ENCODE measurements around the gene AKAP10. TPM values are rescaled to one million over a fixed set of nuclear protein-coding genes. Genes with fewer than 3 reads are reported as not detected.

The AKAP10 gene
- total RNA-seq, 2 experiments from 2014 or later, result 29.2 to 36.0 TPM

DNA sequence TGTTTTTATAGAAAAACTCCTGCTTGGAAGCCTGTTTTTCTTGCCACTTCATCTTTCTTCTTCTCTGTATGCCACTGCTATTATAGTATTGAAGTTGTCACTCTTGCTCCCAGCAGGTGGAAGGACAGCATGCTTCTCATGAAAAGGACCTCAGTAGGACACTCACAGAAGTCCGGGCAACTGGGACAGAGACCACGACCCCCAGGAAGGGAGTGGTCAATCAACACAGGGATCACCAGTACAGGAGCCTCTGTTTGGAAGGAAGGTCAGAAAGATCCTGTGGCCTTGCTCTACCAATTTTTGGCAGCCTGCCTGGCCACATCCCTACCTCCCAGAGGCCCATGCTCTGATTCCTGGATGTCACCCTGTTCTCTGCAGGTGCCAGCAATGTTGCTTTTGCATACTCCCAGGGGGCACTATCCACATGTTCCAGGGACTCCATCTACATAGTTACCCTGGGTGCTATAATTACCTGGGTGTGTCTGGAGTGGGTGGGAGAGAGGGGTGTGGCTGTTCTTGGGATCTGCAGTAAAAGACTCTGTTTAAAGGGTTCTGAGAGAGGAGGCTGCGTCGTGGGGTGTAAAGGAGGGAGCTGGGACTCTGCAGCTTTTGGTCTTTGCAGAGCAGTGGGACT lies 13.7 kb upstream of the AKAP10 start:
- Mint-ChIP-seq H3K27me3 (peaks cover 9% of the 10 kb centered on the region), H3K4me3 (no peak overlapping the region), H3K9me3 (no peaks in the 10 kb centered on the region), H3K4me1 (ENCODE audit: low read depth) (peaks cover 6% of the 10 kb centered on the region), H3K36me3 (ENCODE audit: low read depth) (no peaks in the 10 kb centered on the region), H3K27ac (no peak overlapping the region)
- Histone ChIP-seq H3K27me3 (ENCODE audit: control insufficient read depth in 1 of 2, insufficient read depth in 2 of 2, low read length in 2 of 2) (no peaks in the 10 kb centered on the region), H3K36me3 (ENCODE audit: insufficient read depth, low read length) (no peaks in the 10 kb centered on the region), H3K27ac (ENCODE audit: low read depth in 1 of 2, low read length in 2 of 2) (no peak overlapping the region), H3K4me1 (ENCODE audit: insufficient read depth, low read length) (peaks cover 5% of the 10 kb centered on the region), H3K9me3 (ENCODE audit: control insufficient read depth in 1 of 2, insufficient read depth in 1 of 2, low read length in 2 of 2) (no peaks in the 10 kb centered on the region), H3K4me3 (ENCODE audit: low read length) (no peak overlapping the region)
- intact Hi-C loops (cut with DNase I, micrococcal nuclease), result loop anchor here (5.0 to 10.0 kb wide), 3 partner anchors 321 to 1001 kb away; no protein-coding TSS in a partner anchor
- TF ChIP-seq, protein P1, sequence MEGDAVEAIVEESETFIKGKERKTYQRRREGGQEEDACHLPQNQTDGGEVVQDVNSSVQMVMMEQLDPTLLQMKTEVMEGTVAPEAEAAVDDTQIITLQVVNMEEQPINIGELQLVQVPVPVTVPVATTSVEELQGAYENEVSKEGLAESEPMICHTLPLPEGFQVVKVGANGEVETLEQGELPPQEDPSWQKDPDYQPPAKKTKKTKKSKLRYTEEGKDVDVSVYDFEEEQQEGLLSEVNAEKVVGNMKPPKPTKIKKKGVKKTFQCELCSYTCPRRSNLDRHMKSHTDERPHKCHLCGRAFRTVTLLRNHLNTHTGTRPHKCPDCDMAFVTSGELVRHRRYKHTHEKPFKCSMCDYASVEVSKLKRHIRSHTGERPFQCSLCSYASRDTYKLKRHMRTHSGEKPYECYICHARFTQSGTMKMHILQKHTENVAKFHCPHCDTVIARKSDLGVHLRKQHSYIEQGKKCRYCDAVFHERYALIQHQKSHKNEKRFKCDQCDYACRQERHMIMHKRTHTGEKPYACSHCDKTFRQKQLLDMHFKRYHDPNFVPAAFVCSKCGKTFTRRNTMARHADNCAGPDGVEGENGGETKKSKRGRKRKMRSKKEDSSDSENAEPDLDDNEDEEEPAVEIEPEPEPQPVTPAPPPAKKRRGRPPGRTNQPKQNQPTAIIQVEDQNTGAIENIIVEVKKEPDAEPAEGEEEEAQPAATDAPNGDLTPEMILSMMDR (IDR thresholded peaks at IDR 0.05), result no peak
- ChIA-PET CTCF (interaction anchor here (1.9 kb wide), 1 partner anchor 17 kb away, joined by 13 read pairs; the partner anchor contains the start of gene SPECC1), POLR2A (no interaction called here)
- DNase-seq (no peak), ATAC-seq (ENCODE audit: poor library complexity) (no peak)

DNA sequence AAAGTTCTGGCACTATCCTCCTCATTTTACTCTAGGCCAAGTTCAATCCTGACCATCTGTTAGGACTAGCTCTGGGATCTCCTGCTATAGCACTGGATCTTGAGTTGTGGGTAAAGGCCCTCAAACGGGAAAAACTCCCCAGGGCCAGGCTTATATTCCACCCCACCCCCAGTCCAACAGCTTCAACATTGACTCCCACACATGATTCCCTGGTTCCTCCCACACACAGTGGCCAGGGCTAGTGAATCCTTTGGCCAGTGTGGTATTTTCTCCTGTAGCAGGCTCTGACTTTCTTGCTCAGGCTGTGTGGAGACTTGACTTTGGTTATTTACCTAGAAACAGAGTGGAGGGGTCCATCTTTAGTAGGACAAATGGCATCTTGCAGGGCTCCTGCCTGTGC lies 10.3 kb upstream of the AKAP10 start:
- H3K4me3 ChIP-seq (ENCODE audit: low read length), result no peak overlapping the region
- ChIA-PET POLR2A (no interaction called here), CTCF (no interaction called here)
- Mint-ChIP-seq H3K4me3 (no peak overlapping the region), H3K27ac (no peak overlapping the region), H3K36me3 (ENCODE audit: low read depth) (no peaks in the 10 kb centered on the region), H3K27me3 (peaks cover 8% of the 10 kb centered on the region), H3K4me1 (ENCODE audit: low read depth) (peaks cover 4% of the 10 kb centered on the region), H3K9me3 (no peaks in the 10 kb centered on the region)
- no peaks in the 10 kb centered on the region for H3K27me3 ChIP-seq (ENCODE audit: control insufficient read depth in 1 of 2, insufficient read depth in 2 of 2, low read length in 2 of 2)
- no peak for ATAC-seq (ENCODE audit: poor library complexity)
- peaks cover 2% of the 10 kb centered on the region for H3K4me1 ChIP-seq (ENCODE audit: insufficient read depth, low read length)
- H3K9me3 ChIP-seq (ENCODE audit: control insufficient read depth in 1 of 2, insufficient read depth in 1 of 2, low read length in 2 of 2), result no peaks in the 10 kb centered on the region
- no peak overlapping the region for H3K27ac ChIP-seq (ENCODE audit: low read depth in 1 of 2, low read length in 2 of 2)
- intact Hi-C loops (cut with DNase I, micrococcal nuclease), result loop anchor here in 1 of 2 experiments (5.0 kb wide), 1 partner anchor 244 kb away; no protein-coding TSS in a partner anchor
- TF ChIP-seq, protein P1 (IDR thresholded peaks at IDR 0.05), result no peak
- H3K36me3 ChIP-seq (ENCODE audit: insufficient read depth, low read length), result no peaks in the 10 kb centered on the region
- DNase-seq, result no peak

DNA sequence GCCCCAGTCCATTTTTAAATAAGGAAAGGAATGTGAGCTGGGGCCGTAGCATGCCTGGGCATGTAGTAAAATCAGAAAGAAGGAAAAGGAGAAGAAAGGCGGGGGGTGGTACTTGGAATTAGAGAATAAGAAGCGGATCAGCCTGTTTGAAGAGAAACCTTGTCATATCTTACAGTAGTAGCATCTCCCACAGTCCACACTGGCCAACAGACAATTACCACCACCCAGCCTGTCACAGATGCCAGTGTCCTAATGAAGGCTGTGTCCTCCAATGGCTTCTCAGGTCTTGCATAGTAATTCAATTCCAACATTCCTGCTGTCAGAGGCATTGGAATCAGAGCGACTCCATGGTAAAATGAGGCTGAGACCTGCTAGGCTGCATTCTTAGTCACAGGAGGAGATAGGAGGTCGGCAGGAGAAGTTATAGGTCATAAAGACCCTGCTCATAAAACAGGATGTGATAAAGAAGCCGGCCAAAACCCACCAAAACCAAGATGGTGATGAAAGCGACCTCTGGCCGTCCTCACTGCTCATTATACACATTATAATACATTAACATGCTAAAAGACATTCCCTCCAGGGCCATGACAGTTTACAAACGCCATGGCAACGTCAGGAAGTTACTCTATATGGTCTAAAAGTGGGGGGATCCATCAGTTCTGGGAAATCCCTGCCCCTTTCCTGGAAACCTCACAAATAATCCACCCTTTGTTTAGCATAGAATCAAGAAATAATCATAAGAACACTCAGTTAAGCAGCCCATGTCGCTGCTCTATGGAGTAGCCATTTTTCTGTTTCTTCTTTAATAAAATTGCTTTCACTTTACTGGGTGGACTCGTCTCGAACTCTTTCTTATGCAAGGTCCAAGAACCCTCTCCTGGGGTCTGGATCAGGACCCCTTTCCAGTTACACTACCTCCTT lies 9.6 kb upstream of the AKAP10 start:
- no peaks in the 10 kb centered on the region for H3K9me3 Mint-ChIP-seq
- CTCF ChIA-PET, result no interaction called here

More for the DNA sequence above, 9.6 kb upstream of the AKAP10 start:
- H3K4me3 Mint-ChIP-seq, result no peak overlapping the region
- Histone ChIP-seq H3K27me3 (ENCODE audit: control insufficient read depth in 1 of 2, insufficient read depth in 2 of 2, low read length in 2 of 2) (no peaks in the 10 kb centered on the region), H3K4me1 (ENCODE audit: insufficient read depth, low read length) (no peaks in the 10 kb centered on the region), H3K4me3 (ENCODE audit: low read length) (no peak overlapping the region), H3K36me3 (ENCODE audit: insufficient read depth, low read length) (no peaks in the 10 kb centered on the region), H3K27ac (ENCODE audit: low read depth in 1 of 2, low read length in 2 of 2) (no peak overlapping the region), H3K9me3 (ENCODE audit: control insufficient read depth in 1 of 2, insufficient read depth in 1 of 2, low read length in 2 of 2) (no peaks in the 10 kb centered on the region)
- intact Hi-C loops (cut with DNase I, micrococcal nuclease), result loop anchor here in 1 of 2 experiments (5.0 kb wide), 1 partner anchor 245 kb away; no protein-coding TSS in a partner anchor
- POLR2A ChIA-PET, result no interaction called here
- no peaks in the 10 kb centered on the region for H3K4me1 Mint-ChIP-seq (ENCODE audit: low read depth)
- DNase-seq (no peak), ATAC-seq (ENCODE audit: poor library complexity) (no peak)
- no peak overlapping the region for H3K27ac Mint-ChIP-seq
- TF ChIP-seq, protein P1 (IDR thresholded peaks at IDR 0.05), result no peak
- H3K27me3 Mint-ChIP-seq, result peaks cover 3% of the 10 kb centered on the region
- H3K36me3 Mint-ChIP-seq (ENCODE audit: low read depth), result no peaks in the 10 kb centered on the region

Data from CD4-positive, alpha-beta T cell (primary cell).